Trophoblast cell (in vitro differentiated cells and primary cell): ENCODE measurements around the gene PYGL.

Experiments used
- DNase-seq, 2 donors: peaks; one replicate each; pipeline ENCODE4 v3.0.0-alpha.2; 2016
- H2AFZ ChIP-seq: 2 replicates; pipeline ENCODE4 v1.6.1; 2013; ENCODE audit warnings: low read length, moderate library complexity, mild to moderate bottlenecking; ENCODE audit not compliant: insufficient read depth, poor library complexity
- H2AK5ac ChIP-seq: 2 replicates; pipeline ENCODE4 v1.6.1; 2013; ENCODE audit warnings: mild to moderate bottlenecking, low read length
- H2BK120ac ChIP-seq: 2 replicates; pipeline ENCODE4 v1.6.1; 2013; ENCODE audit warnings: low read length, mild to moderate bottlenecking, moderate library complexity; ENCODE audit not compliant: insufficient read depth, poor library complexity
- H2BK12ac ChIP-seq: 2 replicates; pipeline ENCODE4 v1.6.1; 2013; ENCODE audit warnings: mild to moderate bottlenecking, low read length, moderate library complexity
- H2BK5ac ChIP-seq: 2 replicates; pipeline ENCODE4 v1.6.1; 2013; ENCODE audit warnings: low read length, low read depth, moderate library complexity, mild to moderate bottlenecking; ENCODE audit not compliant: poor library complexity
- H3K14ac ChIP-seq: 2 replicates; pipeline ENCODE4 v1.6.1; 2013; ENCODE audit warnings: mild to moderate bottlenecking, low read length
- H3K18ac ChIP-seq: 2 replicates; pipeline ENCODE4 v1.6.1; 2013; ENCODE audit warnings: mild to moderate bottlenecking, low read length
- H3K23ac ChIP-seq: 2 replicates; pipeline ENCODE4 v1.6.1; 2013; ENCODE audit warnings: low read length
- H3K27ac ChIP-seq: 2 replicates; pipeline ENCODE4 v1.5.1; 2013; ENCODE audit warnings: low read depth, mild to moderate bottlenecking, inconsistent platforms, low read length, moderate library complexity
- H3K27me3 ChIP-seq: 2 replicates; pipeline ENCODE4 v1.6.1; 2013; ENCODE audit warnings: inconsistent platforms, mild to moderate bottlenecking, low read length, moderate library complexity; ENCODE audit not compliant: insufficient read depth
- H3K36me3 ChIP-seq, 2 experiments: 1 replicate in 1 of 2; 2 replicates in 1 of 2; pipeline ENCODE4 v1.6.1; 2013; ENCODE audit warnings: low read length in 2 of 2, mild to moderate bottlenecking in 2 of 2, moderate library complexity in 1 of 2; ENCODE audit not compliant: insufficient read depth in 2 of 2, control insufficient read depth in 1 of 2
- H3K4ac ChIP-seq: 2 replicates; pipeline ENCODE4 v1.6.1; 2013; ENCODE audit warnings: low read depth, mild to moderate bottlenecking, low read length, moderate library complexity
- H3K4me1 ChIP-seq, 2 experiments: 1 replicate in 1 of 2; 2 replicates in 1 of 2; pipeline ENCODE4 v1.6.1; 2013; ENCODE audit warnings: low read length in 2 of 2, mild to moderate bottlenecking in 2 of 2, moderate library complexity in 1 of 2; ENCODE audit not compliant: insufficient read depth in 2 of 2, control insufficient read depth in 1 of 2
- H3K4me2 ChIP-seq: 2 replicates; pipeline ENCODE4 v1.6.1; 2013; ENCODE audit warnings: inconsistent platforms, mild to moderate bottlenecking, low read length, moderate library complexity
- H3K4me3 ChIP-seq: 2 replicates; pipeline ENCODE4 v1.5.1; 2013; ENCODE audit warnings: mild to moderate bottlenecking, low read depth, low read length, inconsistent platforms
- H3K79me1 ChIP-seq: one replicate; pipeline ENCODE4 v1.6.1; 2013; ENCODE audit warnings: low read length
- H3K79me2 ChIP-seq: 2 replicates; pipeline ENCODE4 v1.6.1; 2013; ENCODE audit warnings: low read length, mild to moderate bottlenecking; ENCODE audit not compliant: control insufficient read depth, insufficient read depth, poor library complexity
- H3K9ac ChIP-seq: 2 replicates; pipeline ENCODE4 v1.6.1; 2013; ENCODE audit warnings: mild to moderate bottlenecking, low read length
- H3K9me3 ChIP-seq: 2 replicates; pipeline ENCODE4 v1.6.1; 2013; ENCODE audit warnings: low read depth, mild to moderate bottlenecking, control low read depth, inconsistent platforms, low read length; ENCODE audit not compliant: insufficient read depth
- H4K12ac ChIP-seq: 2 replicates; pipeline ENCODE4 v1.6.1; 2013; ENCODE audit warnings: low read depth, mild to moderate bottlenecking, low read length, moderate library complexity
- H4K8ac ChIP-seq: 2 replicates; pipeline ENCODE4 v1.6.1; 2013; ENCODE audit warnings: low read depth, mild to moderate bottlenecking, low read length, moderate library complexity
- H4K91ac ChIP-seq: one replicate; pipeline ENCODE4 v1.6.1; 2013; ENCODE audit warnings: low read depth, mild to moderate bottlenecking, low read length, moderate library complexity
- WGBS: extraction: QIAGEN DNeasy Blood & Tissue Kit; methylation state at CpG from one replicate; pipeline ENCODE4 v1.1.7; 2013; ENCODE audit warnings: missing lambda C conversion rate; ENCODE audit not compliant: insufficient read length, insufficient coverage; ENCODE audit errors: extremely low coverage; 5-methylcytosine and 5-hydroxymethylcytosine counted together

The PYGL gene

DNA sequence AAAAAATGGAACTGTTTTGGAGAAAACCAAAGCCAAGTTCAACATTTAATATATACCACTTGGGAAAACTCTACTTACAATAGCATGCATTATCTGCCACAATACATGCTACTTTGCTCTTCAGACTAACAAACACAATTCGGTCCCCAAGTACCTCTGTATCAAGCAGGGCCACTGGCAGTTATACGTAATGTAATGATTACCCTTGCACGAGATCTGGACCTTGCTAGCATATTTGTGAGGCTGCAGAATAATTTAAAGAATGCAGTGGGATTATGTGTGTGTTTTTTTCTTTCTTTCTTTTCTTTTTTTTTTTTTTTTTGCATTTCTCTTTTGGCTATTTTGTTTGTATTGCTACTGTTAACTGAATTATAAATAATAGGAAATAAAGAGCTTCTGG, 22.8 kb upstream of the PYGL start:
- no CpG with 5 or more reads among the region's 3 CpGs for WGBS
- Histone ChIP-seq H4K8ac (no peak overlapping the region), H2BK5ac (no peak overlapping the region), H3K27me3 (no peaks in the 10 kb centered on the region), H3K79me2 (no peaks in the 10 kb centered on the region), H3K4me1 (no peaks in the 10 kb centered on the region), H3K4me2 (no peak overlapping the region), H2AK5ac (no peak overlapping the region), H3K9me3 (no peaks in the 10 kb centered on the region), H4K12ac (no peak overlapping the region), H4K91ac (no peak overlapping the region), H3K9ac (no peak overlapping the region), H3K79me1 (no peaks in the 10 kb centered on the region), H3K36me3 (no peaks in the 10 kb centered on the region), H3K23ac (no peak overlapping the region), H2BK120ac (no peak overlapping the region), H3K4me3 (no peak overlapping the region), H3K27ac (no peak overlapping the region), H2AFZ (no peak overlapping the region), H3K18ac (no peak overlapping the region), H3K4ac (no peak overlapping the region), H3K14ac (no peak overlapping the region), H2BK12ac (no peak overlapping the region)
- DNase-seq: peak in 1 of 2 donors; percentile 31

DNA sequence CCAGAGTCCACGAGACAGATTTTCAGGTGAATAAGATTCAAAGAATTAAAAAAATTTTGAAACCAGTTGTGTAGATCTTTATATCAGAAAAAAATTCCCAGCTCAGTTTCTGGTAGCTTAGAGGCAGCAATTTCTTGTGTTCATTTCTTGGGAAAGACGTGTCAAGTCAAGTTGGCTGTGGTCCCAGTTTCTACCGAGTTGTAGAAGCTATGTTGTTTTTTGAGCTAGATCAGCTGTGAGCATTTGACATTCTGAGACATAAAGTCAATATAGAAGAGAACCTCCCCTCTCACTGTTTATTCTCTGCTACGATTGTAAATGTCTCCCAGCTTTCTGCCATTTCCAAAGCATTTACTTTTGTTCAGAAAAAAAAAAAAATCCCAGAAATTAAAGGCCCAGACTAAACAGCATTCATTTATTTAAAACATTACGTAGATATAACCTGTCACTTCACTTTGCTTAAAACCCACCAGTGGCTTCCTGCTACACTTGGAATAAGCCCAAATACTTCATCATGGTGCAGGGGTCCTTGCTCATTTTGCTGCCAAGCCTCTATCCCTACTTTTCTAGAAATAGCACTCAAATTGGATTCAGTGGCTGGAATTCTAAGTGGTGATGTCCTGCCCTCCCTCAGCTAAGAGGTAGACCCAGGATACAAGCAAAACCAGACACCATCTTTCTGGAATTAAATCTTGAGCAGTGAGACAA, 20.6 kb upstream of the PYGL start:
- no peak overlapping the region for H2AFZ ChIP-seq
- no peaks in the 10 kb centered on the region for H3K27me3 ChIP-seq
- no peaks in the 10 kb centered on the region for H3K79me2 ChIP-seq
- H3K9me3 ChIP-seq: no peaks in the 10 kb centered on the region
- H3K79me1 ChIP-seq: no peaks in the 10 kb centered on the region
- H3K4me2 ChIP-seq: no peak overlapping the region
- no peak overlapping the region for H4K12ac ChIP-seq
- H4K91ac ChIP-seq: no peak overlapping the region
- no peak overlapping the region for H3K4me3 ChIP-seq
- H3K18ac ChIP-seq: no peak overlapping the region
- H2AK5ac ChIP-seq: no peak overlapping the region
- H2BK12ac ChIP-seq: no peak overlapping the region
- no peak overlapping the region for H3K9ac ChIP-seq
- H2BK5ac ChIP-seq: no peak overlapping the region
- H3K23ac ChIP-seq: no peak overlapping the region
- no peak overlapping the region for H2BK120ac ChIP-seq
- H3K36me3 ChIP-seq: no peaks in the 10 kb centered on the region
- no peak overlapping the region for H4K8ac ChIP-seq
- no peak overlapping the region for H3K4ac ChIP-seq
- no peak overlapping the region for H3K27ac ChIP-seq
- H3K4me1 ChIP-seq: no peaks in the 10 kb centered on the region
- H3K14ac ChIP-seq: no peak overlapping the region
- no CpG with 5 or more reads among the region's 5 CpGs for WGBS
- peak; percentile 73 to 83 for DNase-seq

DNA sequence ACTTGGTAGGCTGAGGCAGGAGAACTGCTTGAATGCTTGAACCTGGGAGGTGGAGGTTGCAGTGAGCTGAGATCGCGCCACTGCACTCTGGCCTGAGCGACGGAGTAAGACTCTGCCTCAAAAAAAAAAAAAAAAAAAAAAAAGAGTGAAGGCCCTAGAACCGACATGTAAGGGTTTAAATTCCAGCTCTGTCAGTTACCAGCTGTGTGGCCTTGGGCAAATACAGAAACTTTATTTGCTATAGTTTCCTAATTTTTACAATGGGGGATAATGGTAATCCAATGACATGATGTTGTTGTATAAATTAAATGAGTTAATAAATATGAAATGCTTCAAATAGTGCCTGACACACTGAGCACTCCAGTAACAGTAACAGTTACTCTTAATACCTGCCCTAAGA, 19.6 kb upstream of the PYGL start:
- no peak overlapping the region for H2BK5ac ChIP-seq
- no peak overlapping the region for H3K27ac ChIP-seq
- H3K18ac ChIP-seq: no peak overlapping the region
- H3K79me2 ChIP-seq: no peaks in the 10 kb centered on the region
- no peak for DNase-seq
- no peak overlapping the region for H3K4me2 ChIP-seq
- H2BK120ac ChIP-seq: no peak overlapping the region
- H3K23ac ChIP-seq: no peak overlapping the region
- H4K8ac ChIP-seq: no peak overlapping the region
- H2AK5ac ChIP-seq: no peak overlapping the region
- no peak overlapping the region for H3K14ac ChIP-seq
- no peak overlapping the region for H4K91ac ChIP-seq
- H4K12ac ChIP-seq: no peak overlapping the region
- no peak overlapping the region for H3K9ac ChIP-seq
- no peaks in the 10 kb centered on the region for H3K36me3 ChIP-seq
- no peak overlapping the region for H3K4me3 ChIP-seq
- no peak overlapping the region for H3K4ac ChIP-seq
- H3K9me3 ChIP-seq: no peaks in the 10 kb centered on the region
- no CpG with 5 or more reads among the region's 5 CpGs for WGBS
- H3K27me3 ChIP-seq: no peaks in the 10 kb centered on the region
- H3K4me1 ChIP-seq: no peaks in the 10 kb centered on the region
- no peaks in the 10 kb centered on the region for H3K79me1 ChIP-seq
- H2AFZ ChIP-seq: no peak overlapping the region
- H2BK12ac ChIP-seq: no peak overlapping the region

DNA sequence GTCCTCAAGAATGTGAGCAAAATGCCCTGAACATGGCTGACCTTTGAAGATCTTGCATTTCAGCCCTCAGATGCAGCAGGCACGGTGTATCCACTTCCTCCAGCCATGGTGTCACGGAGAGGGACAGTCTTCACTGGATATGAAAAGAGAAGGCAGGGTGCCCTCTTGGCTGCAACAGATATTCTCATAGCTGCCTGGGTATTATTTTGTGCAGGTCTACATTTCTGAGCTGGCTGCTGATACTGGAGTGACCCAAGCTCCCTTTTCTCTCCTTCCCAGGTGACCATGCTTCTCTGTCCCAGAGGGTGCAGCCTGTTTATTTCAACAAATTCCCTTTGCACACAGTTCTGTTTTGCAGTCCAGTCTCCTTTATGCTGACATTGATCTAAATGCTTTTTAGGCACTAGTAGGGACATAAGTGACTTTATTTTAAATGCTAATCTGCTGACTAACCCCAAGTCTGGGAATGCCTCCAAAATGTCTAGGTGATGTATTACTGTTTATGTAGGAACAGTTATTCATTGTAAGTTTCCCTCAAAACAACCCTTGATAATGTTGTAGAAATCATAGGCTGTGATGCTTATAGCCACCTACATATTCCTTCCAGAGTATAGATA, 17.4 kb upstream of the PYGL start:
- Histone ChIP-seq H3K18ac (no peak overlapping the region), H3K4me3 (no peak overlapping the region), H3K36me3 (no peaks in the 10 kb centered on the region), H3K9me3 (no peaks in the 10 kb centered on the region), H3K4ac (no peak overlapping the region), H2AK5ac (no peak overlapping the region), H2AFZ (no peak overlapping the region), H3K4me2 (no peak overlapping the region), H3K79me2 (no peaks in the 10 kb centered on the region), H3K14ac (no peak overlapping the region), H4K8ac (no peak overlapping the region), H2BK12ac (no peak overlapping the region), H2BK120ac (no peak overlapping the region), H3K27ac (no peak overlapping the region), H3K79me1 (no peaks in the 10 kb centered on the region), H2BK5ac (no peak overlapping the region), H3K23ac (no peak overlapping the region), H3K4me1 (no peaks in the 10 kb centered on the region), H3K27me3 (no peaks in the 10 kb centered on the region), H4K12ac (no peak overlapping the region), H3K9ac (no peak overlapping the region), H4K91ac (no peak overlapping the region)
- WGBS: no CpG with 5 or more reads among the region's 2 CpGs
- DNase-seq: peak in 1 of 2 donors; percentile 27
